Measurements from ENCODE around the gene COL4A2.

The COL4A2 gene

DNA sequence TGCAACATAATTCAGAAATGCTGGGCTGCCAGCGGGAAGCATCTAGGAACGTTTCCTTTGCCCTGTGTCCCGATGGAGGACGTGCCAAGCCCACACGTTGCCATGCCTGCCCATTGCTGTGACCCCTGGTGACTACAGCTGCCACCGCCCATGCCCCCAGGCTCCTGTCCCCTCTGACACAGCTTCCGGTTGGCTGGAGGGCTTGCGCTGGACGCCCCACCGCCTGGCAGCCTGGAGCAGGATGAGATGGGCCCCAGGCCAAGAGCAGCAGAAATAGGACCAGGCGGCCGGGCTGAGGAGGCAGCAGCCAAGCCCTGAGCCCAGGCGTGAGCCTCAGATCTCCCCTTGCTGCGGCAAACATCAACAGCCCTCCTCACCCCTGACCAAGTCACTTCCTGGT lies 125.9 kb downstream of the COL4A2 start:
- H3K27ac ChIP-seq (ENCODE audit: low read depth, low read length, poor library complexity, severe bottlenecking), result no peak overlapping the region
- no peaks in the 10 kb centered on the region for H4K20me1 ChIP-seq (ENCODE audit: insufficient read depth, low read length)
- TF ChIP-seq, protein P1, sequence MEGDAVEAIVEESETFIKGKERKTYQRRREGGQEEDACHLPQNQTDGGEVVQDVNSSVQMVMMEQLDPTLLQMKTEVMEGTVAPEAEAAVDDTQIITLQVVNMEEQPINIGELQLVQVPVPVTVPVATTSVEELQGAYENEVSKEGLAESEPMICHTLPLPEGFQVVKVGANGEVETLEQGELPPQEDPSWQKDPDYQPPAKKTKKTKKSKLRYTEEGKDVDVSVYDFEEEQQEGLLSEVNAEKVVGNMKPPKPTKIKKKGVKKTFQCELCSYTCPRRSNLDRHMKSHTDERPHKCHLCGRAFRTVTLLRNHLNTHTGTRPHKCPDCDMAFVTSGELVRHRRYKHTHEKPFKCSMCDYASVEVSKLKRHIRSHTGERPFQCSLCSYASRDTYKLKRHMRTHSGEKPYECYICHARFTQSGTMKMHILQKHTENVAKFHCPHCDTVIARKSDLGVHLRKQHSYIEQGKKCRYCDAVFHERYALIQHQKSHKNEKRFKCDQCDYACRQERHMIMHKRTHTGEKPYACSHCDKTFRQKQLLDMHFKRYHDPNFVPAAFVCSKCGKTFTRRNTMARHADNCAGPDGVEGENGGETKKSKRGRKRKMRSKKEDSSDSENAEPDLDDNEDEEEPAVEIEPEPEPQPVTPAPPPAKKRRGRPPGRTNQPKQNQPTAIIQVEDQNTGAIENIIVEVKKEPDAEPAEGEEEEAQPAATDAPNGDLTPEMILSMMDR (IDR thresholded peaks at IDR 0.05; ENCODE audit: low read length), result no peak
- no peak overlapping the region for H2AFZ ChIP-seq (ENCODE audit: low read length)
- no peaks in the 10 kb centered on the region for H3K4me1 ChIP-seq (ENCODE audit: insufficient read depth, low read length, severe bottlenecking)
- H3K79me2 ChIP-seq (ENCODE audit: insufficient read depth, low read length), result no peaks in the 10 kb centered on the region
- H3F3A ChIP-seq (ENCODE audit: insufficient read depth, low read length), result no peaks in the 10 kb centered on the region
- H3K36me3 ChIP-seq (ENCODE audit: insufficient read depth, low read length), result no peaks in the 10 kb centered on the region
- no peak overlapping the region for H3K9ac ChIP-seq (ENCODE audit: low read length)
- H3K4me2 ChIP-seq (ENCODE audit: low read length), result no peak overlapping the region
- H3K9me3 ChIP-seq (ENCODE audit: low read length), result no peaks in the 10 kb centered on the region
- H3K27me3 ChIP-seq (ENCODE audit: insufficient read depth, low read length), result peaks cover 11% of the 10 kb centered on the region; the same call in 1 of the 2 replicates
- H3K4me3 ChIP-seq (ENCODE audit: low read depth, low read length, poor library complexity, severe bottlenecking), result no peak overlapping the region
- H3K9me2 ChIP-seq (ENCODE audit: low read depth, low read length), result no peaks in the 10 kb centered on the region

DNA sequence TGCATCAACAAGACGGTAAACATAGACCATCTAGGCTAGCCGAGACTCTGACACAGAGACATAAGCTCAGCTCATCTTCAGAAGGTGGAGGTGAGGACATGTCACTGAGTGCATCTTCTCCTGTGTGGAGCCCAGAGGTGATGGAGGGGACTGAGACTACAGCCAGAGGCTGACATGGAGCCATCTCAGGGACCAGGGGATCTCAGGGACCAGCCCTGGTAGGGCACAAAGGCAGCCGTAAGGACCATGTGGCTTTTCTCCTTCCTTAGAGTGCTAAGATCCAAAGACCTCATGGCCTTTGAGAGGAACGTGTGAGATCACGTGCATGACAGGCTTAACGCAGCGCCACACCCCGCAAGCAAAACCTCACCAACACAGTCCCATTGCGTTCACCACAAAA lies 127.5 kb downstream of the COL4A2 start:
- no peaks in the 10 kb centered on the region for H3K4me1 ChIP-seq (ENCODE audit: insufficient read depth, low read length, severe bottlenecking)
- H3K4me3 ChIP-seq (ENCODE audit: low read depth, low read length, poor library complexity, severe bottlenecking), result no peak overlapping the region
- H3F3A ChIP-seq (ENCODE audit: insufficient read depth, low read length), result no peaks in the 10 kb centered on the region
- H3K9me2 ChIP-seq (ENCODE audit: low read depth, low read length), result no peaks in the 10 kb centered on the region
- H3K27me3 ChIP-seq (ENCODE audit: insufficient read depth, low read length), result peaks cover 9% of the 10 kb centered on the region; the same call in 1 of the 2 replicates
- no peaks in the 10 kb centered on the region for H3K36me3 ChIP-seq (ENCODE audit: insufficient read depth, low read length)
- TF ChIP-seq, protein P1 (IDR thresholded peaks at IDR 0.05; ENCODE audit: low read length), result no peak
- no peak for TF ChIP-seq EZH2 (IDR thresholded peaks at IDR 0.05; ENCODE audit: borderline replicate concordance, low read length)
- no peak overlapping the region for H3K4me2 ChIP-seq (ENCODE audit: low read length)
- no peaks in the 10 kb centered on the region for H3K79me2 ChIP-seq (ENCODE audit: insufficient read depth, low read length)
- no peaks in the 10 kb centered on the region for H3K9me3 ChIP-seq (ENCODE audit: low read length)
- no peaks in the 10 kb centered on the region for H4K20me1 ChIP-seq (ENCODE audit: insufficient read depth, low read length)
- no peak overlapping the region for H2AFZ ChIP-seq (ENCODE audit: low read length)
- no peak overlapping the region for H3K27ac ChIP-seq (ENCODE audit: low read depth, low read length, poor library complexity, severe bottlenecking)
- H3K9ac ChIP-seq (ENCODE audit: low read length), result no peak overlapping the region

DNA sequence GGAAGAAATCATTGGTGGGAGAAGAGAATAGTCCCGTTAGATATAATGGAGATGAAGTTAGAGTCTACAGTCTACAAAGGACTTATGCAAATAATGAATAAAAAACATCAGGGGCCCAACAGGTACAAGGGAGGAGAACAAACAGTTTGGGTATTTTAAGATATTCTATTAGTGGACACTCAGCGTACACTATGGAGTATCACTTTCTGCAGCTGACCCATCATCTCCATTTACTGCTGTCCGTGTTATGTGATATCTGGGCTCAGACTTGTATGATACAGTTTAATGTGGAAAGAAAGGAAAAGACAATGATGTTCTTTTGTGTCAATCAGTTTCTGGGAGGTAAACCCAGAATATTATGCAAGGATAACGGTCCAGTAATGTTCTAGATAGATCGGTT lies 128.2 kb downstream of the COL4A2 start:
- H3K4me1 ChIP-seq (ENCODE audit: insufficient read depth, low read length, severe bottlenecking), result no peaks in the 10 kb centered on the region
- no peaks in the 10 kb centered on the region for H3K79me2 ChIP-seq (ENCODE audit: insufficient read depth, low read length)
- no peak overlapping the region for H3K9ac ChIP-seq (ENCODE audit: low read length)
- H3K4me2 ChIP-seq (ENCODE audit: low read length), result no peak overlapping the region
- H3K4me3 ChIP-seq (ENCODE audit: low read depth, low read length, poor library complexity, severe bottlenecking), result no peak overlapping the region
- H3F3A ChIP-seq (ENCODE audit: insufficient read depth, low read length), result no peaks in the 10 kb centered on the region
- no peak overlapping the region for H3K27ac ChIP-seq (ENCODE audit: low read depth, low read length, poor library complexity, severe bottlenecking)
- H2AFZ ChIP-seq (ENCODE audit: low read length), result no peak overlapping the region
- no peak for TF ChIP-seq EZH2 (IDR thresholded peaks at IDR 0.05; ENCODE audit: borderline replicate concordance, low read length)
- TF ChIP-seq, protein P1 (IDR thresholded peaks at IDR 0.05; ENCODE audit: low read length), result no peak
- no peaks in the 10 kb centered on the region for H3K36me3 ChIP-seq (ENCODE audit: insufficient read depth, low read length)
- peaks cover 12% of the 10 kb centered on the region; the same call in 1 of the 2 replicates for H3K27me3 ChIP-seq (ENCODE audit: insufficient read depth, low read length)
- H4K20me1 ChIP-seq (ENCODE audit: insufficient read depth, low read length), result no peaks in the 10 kb centered on the region
- H3K9me2 ChIP-seq (ENCODE audit: low read depth, low read length), result no peaks in the 10 kb centered on the region
- no peaks in the 10 kb centered on the region for H3K9me3 ChIP-seq (ENCODE audit: low read length)
